Thyroid gland (tissue), 4 donors: ENCODE results near the gene MAD1L1.

ENCODE experiments used
- CTCF ChIP-seq, 6 experiments: fragments of 200-600 bp in 3 of 6; fragments of 450-650 bp in 3 of 6; sonication (generic) in 3 of 6; IDR thresholded peaks; one replicate each; pipeline ENCODE4 v1.5.1; 2016 to 2019; ENCODE audit warnings: antibody characterized with exemption in 6 of 6, mild to moderate bottlenecking in 2 of 6, inconsistent platforms in 1 of 6, moderate library complexity in 1 of 6
- POLR2A ChIP-seq, 2 donors: fragments of 450-650 bp; IDR thresholded peaks; one replicate each; pipeline ENCODE4 v1.6.1; 2017; ENCODE audit warnings: antibody characterized with exemption in 2 of 2, mild to moderate bottlenecking in 2 of 2, moderate library complexity in 1 of 2

- TF ChIP-seq CTCF (IDR thresholded peaks at IDR 0.05) (no peak), POLR2A (IDR thresholded peaks at IDR 0.05) (no peak)
These were observed 224.4 kb downstream of the MAD1L1 start for GRCh38 chr7:2008101-2008935.
